Endometrial microvascular endothelial cells (primary cell): ENCODE data around the gene PDIA3. TPM values are rescaled to one million over a fixed set of nuclear protein-coding genes. Genes with fewer than 3 reads are reported as not detected.

Source experiments
- in situ Hi-C: cut with HindIII; loops from 2 replicates; pipeline ENCODE4 v1.10.0; 2017; ENCODE audit warnings: low sequenced_read_pairs, low pct_unique_long_range_greater_than_20kb; ENCODE audit errors: inconsistent ontology term
- total RNA-seq: library from RNA; depleted of rRNA; stranded (reverse); fragments of >200 nt; gene quantifications from one replicate; pipeline ENCODE4 v1.2.3, GENCODE V29; 2015; ENCODE audit errors: inconsistent ontology term

The PDIA3 gene
- total RNA-seq, 1 donor from 2014 or later: 340 TPM

DNA sequence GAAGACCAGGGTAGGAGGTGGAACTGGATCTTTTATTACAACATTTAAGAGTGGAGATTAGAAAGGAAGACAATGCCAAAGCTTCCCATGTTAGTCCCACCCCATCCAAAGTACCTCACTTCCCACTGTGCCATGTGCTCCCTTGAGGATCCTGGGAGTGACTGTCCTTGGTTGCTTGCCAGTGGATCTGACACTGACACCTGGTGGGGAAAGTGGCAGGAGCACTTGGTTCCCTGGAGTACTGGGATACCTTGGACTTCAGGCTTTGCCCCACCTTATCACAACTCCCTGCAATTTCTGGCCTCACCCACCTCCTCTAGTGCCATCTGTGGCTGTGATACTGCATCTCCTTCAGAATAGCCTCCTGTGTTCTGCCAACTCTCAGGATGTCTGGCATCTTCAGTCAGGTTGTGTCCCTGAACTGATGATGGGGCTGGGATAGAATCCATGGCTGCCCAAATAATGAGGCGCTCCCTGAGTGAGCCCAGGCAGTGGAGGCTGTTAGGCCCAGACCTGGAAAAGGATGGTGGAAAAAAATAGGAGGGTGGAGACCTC is 29.2 kb downstream of the PDIA3 start:
- in situ Hi-C loops: no loop called here

DNA sequence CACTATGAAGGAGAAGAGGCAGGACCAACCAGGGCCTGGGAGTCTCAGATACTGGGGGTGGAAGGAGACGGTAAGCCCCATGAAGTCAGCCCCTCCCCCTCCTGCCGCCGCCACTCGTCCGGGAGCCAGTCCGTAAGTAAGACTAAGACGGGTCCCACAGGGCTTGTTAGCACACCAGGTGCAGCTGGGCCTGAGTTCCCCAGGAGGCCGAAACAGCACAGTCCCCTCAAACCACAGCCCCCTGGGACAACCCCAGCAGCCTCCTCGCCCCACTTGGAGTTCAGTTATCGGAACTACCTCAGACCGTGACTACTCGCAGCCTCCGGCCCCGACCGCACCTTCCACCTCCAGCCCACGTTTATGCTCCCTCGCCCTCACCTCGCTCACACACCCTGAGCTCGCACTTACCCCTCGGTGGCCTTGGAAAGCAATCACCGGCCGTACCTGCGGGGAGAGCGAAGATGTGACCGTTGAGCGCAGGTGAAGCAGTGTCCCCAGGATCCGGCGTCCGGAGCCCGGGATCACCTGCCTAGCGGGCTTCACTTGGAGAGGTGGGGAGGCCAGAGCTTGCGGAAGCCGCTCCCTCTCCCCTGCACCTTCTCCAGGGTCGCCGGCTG is 30.0 kb downstream of the PDIA3 start:
- in situ Hi-C loops: no loop called here

DNA sequence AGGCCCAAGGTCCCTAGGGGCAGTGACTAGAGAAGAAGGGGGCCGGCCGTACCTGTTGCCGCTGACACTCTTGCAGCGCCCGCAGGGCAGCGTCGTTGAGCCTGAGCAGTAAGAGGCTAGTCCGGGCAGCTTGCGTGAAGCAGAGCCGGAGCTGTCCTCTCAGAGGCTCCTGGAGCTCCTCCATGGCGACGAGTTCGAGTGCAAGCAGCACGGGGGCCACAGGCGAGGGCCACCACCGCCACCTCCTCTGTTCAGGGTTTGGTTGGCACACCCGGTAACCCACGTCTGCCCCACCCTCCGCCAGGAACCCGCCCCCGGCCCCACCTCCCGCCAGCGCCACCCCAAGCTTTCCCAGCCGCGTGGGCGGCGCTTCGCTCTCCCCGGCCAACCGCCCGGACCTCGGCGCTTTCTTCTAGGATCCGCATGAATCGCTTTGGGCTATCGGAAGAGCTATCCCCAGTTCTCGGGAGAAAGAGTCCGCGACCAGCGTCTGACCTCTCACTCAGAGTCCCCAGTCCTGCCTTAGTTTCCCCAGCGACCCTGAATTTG is 30.6 kb downstream of the PDIA3 start, which contains the start of gene ELL3:
TSS of gene ELL3 (minus strand) at position 249 of the 549 bp plus-strand sequence. CDS start at position 184, 65 bp downstream.
- in situ Hi-C loops: no loop called here

DNA sequence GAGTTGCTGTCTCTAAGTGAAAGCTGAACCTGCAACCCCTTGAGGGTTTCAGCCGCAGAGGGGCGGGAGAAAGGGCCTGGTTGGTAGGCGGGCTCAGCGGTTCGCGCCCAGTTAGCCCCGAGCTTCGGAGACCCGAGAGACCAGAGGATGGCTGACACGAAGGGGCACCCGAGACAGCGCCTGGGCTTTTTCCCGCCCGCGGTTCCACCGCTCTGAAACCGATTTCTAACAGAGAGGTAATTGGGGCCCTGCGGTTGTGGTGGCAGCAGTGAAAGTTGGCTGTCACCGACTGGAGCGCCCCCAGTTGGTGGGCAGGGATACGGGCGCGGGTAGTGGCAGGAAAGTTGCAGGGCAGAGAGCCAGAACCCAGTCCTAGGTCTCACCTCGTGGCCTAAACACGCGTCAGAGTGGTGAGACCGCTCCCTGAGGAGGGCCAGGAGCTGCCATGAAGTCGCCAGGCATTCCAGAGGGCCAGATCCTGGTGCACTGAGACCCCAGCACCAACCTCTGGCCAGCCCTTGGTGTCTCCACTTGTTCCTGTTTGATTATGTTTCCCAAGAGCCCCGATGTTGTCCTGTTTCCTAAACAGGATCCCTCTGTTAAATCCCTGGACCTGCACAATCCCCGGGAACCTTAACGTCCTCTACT is 31.2 kb downstream of the PDIA3 start:
- in situ Hi-C loops: no loop called here

DNA sequence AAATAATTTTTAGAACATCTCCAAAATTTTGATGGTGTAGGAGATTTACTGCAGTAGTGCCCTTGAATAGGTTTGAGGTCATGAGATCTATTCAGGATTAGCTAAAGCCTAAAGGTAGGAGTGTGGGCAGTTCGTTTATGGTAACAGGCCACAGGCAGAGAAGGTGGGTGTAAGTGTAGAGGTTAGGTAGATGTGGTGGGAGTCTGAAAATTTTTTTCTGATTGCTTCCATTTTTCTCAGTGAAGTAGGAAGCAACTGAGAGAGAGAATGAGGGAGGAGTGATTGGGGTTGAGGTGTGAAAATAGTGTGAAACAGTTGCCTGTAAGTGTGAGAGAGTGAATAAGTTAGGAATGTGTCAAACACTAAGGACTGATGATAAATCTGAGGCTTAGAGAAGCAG is 32.8 kb downstream of the PDIA3 start:
- in situ Hi-C loops: no loop called here

DNA sequence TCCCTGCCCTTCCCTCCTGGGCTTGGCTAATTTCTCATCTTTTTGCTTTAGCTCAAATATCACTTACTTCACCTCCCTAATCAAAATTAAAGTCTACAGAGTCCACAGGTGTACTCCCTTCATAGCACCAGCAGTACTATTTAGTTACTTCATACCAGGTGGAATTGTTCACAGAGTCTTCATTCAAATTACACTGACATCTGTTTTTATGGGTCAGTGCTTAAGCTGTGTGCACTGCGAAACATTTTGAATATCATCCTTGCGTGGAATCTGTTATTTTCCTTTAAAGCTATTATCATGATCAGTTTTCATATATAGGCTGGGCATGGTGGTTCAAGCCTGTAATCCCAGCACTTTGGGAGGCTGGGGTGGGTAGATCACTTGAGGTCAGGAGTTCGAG is 43.2 kb downstream of the PDIA3 start:
- in situ Hi-C loops: no loop called here

DNA sequence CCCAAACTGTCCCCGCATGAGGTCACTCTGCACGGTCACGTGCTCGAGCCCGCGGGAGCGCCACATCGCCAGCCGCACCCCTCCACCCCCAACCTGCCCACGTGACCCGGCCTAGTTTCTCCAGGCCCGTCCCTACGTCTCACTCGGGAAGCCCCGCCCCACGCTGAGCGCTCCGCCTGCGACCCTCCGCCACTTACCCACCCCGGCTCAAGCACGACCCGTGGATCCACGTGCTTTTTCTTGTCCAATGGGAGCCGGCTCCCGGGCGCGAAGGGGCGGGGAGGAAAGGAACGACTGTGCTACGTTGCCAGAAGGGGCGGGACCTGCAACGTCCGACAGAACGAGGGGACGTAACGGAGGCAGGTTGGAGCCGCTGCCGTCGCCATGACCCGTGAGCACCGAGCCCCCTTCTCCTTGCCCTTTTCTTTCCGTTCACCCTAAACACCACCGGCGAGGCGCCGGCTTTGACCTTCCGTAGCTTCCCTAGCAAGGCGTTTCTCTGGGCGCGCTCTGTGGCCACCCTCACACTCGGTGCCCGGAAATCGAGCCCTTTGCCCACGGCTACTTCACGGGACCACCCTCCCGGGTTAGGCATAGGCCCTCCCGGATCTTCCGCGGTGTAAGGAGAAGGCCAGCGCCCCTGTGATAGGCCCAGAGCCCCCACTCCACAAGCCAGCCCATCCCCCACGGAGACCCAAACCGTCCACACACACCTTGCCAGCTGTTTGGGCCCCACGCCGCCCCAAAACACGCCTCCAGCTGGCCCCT is 45.9 kb downstream of the PDIA3 start, which contains the start of gene SERF2:
TSS of gene SERF2 (plus strand) at position 328 of the 768 bp plus-strand sequence. CDS start at position 385, 57 bp downstream.
- in situ Hi-C loops: no loop called here

DNA sequence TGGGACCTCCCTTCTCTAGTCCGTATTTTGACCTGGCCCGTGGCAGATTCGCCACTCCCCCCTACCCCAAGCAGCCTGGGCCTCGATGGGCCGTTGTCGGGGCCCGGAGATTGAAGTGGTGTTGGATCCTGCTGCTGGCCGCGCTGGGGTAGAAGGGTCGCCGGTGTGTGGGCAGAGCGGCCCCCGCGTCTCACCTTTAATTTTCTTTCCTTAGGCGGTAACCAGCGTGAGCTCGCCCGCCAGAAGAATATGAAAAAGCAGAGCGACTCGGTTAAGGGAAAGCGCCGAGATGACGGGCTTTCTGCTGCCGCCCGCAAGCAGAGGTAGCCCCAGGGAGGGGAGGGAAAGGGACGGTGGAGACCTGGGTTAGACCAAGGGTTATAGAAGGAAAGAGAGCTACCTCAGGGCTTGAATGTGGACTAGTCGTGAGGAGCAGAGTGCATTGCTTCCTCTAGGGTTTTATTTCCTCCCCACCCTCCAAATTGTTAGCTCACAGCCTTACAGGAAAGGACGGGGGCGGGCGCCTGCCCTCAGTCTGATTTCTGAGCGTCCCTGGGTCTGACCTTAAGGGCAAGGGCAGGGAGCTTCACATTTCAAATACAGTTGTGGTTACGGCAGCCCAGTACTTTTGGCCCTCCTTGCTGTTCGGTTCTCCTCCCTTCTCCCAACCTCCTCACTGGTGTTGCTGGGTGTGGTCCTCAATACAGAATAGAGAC is 46.7 kb downstream of the PDIA3 start:
- in situ Hi-C loops: no loop called here

DNA sequence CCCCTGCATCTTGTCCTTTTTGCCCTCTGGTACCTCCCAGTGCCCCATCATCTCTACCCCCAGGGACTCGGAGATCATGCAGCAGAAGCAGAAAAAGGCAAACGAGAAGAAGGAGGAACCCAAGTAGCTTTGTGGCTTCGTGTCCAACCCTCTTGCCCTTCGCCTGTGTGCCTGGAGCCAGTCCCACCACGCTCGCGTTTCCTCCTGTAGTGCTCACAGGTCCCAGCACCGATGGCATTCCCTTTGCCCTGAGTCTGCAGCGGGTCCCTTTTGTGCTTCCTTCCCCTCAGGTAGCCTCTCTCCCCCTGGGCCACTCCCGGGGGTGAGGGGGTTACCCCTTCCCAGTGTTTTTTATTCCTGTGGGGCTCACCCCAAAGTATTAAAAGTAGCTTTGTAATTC is 47.4 kb downstream of the PDIA3 start:
- in situ Hi-C loops: no loop called here

DNA sequence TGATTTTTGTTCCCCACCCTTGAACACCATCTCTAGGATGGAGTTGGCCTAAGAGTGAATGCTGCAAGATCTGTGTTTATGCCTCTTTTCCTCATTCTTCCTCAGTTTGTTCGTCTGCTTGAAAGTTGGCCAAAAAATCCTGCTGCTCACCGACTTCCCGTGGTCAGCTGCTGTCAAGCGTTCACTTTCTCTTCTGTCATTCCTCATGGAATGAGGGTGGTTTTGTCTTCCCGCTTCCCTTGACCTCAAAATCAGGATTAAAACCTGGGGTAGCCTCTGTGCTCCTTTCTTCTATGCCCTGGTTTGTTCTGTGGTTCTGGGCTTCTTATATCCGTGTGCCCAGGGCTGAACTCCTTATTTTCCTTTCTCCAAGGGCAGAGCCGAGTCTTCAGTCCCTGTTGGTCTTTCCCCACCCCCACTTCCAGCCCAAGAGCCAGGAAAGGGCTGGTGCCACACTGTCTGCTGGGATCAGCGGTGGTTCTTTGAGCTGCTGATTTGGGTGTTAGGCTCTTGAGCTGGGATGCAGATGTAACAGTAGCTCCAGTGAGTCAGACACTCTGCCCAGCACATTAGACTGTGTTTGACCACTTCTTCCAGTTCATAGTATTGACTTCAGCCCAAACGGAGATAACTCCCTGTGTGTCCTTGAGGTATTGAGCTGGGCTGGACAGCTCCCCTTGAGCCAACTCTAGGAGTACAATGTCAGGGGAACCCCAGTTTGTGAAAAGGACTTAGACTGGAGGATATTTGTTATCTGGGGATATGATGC is 48.2 kb downstream of the PDIA3 start:
- in situ Hi-C loops: no loop called here

DNA sequence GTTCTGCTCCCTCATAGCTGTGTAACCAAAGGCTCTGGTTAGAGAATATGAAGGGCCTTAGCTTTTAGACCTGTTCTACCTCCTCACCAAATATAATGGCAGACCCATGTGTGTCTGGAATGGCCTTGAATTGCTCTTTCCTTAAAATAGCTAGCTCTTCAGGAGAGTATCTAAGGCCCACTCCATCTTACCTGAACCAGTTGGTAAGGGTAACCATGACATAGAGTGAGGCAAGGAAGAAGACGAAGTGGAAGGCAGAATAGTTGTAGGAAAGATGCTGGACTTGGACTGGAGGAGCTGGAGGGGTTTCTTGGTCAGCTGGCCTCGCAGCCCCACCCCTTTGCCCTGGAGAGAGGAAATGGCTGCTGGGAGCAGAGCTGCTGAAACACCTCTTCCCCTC is 49.0 kb downstream of the PDIA3 start:
- in situ Hi-C loops: no loop called here

DNA sequence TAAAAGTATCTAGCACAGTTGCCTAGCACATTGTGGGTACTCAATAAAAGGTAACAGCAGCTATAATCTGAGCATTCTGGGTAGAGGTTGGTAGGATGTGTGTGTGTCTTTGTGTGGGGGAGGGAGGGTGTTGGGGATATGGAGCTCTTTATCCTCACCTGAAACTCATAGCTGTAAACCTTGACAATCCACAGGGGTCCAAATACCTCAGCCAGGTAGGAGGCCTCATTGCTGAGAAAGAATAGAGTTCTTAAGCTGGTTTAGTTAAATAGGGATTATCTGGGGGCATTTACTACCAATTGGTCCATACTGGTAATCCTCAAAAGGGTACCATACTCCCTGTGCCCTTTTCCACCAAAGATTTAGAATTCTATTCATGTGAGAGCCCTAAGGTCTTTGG is 49.8 kb downstream of the PDIA3 start:
- in situ Hi-C loops: no loop called here

DNA sequence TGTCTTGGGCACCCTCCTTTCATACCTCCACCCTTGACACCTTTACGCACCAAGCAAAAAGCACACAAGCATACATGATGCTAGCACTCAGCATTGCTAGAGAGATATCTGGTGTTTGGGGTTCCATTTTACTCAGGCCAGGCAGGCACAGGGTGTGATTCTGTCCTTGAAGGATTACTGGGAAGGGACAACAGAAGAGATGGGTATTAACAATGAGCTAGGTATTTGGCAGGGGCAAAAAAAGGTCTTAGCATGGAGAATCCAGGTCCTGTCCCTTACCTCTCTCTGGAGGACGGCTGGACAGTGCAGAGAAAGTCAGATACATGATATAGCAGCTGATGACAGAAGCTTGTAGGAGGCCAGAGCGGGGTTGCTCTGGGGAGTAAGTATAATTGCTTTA is 50.3 kb downstream of the PDIA3 start:
- in situ Hi-C loops: no loop called here

DNA sequence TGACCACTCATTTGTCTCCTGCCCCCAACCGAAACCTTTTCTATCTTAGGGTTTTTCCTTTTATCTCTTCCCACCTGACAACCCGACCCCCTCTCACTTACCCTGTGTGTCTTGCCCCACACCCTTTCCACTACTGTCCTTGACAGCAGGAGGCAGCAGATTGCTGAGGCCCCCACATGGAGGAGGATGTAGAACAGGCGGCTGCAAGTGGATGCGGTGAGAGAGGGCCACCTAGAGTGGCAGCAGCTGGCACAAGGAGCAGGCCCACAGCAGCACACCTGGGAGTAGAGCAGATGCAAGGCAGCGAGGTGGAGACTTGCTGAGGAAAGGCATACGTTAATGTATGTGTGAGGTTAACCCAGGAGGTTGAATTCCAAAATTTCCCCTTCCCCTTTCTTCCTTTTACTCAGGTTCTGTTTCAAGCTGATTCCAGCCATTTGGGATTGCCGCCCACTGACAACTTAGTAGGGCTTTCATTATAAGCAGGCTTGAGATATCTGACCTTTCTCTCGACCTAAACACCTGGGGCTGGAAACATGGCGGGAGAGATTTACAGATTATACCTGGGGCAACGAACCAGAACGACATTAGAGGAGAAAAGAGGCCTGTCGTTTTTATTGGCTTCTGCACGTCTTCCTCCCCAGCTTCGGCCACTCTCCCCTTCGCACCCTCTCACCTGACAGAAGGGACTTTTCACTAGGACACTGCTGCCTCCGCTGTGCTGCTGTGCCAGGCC is 53.1 kb downstream of the PDIA3 start:
- in situ Hi-C loops: no loop called here

DNA sequence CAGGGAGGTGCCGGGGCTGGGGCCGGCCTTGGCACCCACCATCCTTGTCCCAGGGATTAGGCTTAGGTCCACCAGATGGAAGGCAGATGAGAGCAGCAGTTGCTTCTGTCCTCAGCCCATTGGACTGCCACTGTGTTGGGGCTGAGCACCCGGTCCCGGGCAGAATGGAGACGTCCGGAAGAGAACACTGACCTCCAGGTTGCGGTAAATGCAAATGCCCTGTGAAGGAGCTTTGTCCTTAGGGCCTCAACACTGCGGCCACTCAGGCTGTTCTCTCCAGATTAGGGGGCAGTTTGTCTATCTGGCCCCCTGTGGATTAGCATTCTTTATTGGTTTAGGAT is 53.7 kb downstream of the PDIA3 start, which contains the start of gene SERINC4:
TSS of gene SERINC4 (minus strand) at position 276 of the 341 bp plus-strand sequence. CDS start at position 42, 234 bp downstream.
- in situ Hi-C loops: no loop called here

DNA sequence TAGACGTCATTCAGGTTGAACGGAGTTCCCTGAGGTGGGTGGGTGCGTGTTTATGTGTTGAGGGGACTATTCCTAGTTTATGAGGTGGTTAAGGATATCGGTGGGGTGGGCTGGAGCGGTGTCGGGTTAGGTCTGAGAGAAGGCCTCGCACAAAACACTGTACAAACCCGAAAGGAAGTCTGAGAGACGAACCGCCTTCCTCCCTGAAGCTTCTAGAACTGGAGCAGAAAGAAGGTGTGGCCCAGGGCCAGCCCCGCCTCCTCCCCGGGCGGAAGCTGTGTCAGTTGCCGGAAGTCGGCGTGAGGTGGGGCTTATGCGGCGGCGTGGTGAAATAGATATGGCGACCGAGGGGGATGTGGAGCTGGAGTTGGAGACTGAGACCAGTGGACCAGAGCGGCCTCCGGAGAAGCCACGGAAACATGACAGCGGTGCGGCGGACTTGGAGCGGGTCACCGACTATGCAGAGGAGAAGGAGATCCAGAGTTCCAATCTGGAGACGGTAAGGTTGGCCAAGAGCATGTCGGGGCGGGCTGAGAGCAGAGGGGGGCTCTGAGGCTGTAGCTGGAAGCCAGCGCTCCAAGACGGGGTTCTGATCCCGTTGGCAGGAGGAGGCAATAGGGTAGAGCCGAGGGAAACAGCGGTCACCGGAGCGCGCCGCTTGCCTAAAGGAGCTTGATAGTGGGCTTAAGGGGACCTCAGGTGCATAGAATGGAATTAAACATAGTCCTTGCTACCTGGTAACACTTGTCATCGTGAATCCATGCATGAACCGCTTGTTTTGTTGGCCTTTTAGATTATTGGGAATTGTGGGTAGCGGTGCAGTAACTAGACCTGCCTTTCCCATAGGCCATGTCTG is 54.3 kb downstream of the PDIA3 start, which contains the start of gene HYPK:
TSS of gene HYPK (plus strand) at position 314 of the 856 bp plus-strand sequence. CDS start at position 338, 24 bp downstream.
- in situ Hi-C loops: no loop called here
